ENCODE measurements around the gene NUDT19.

Gene NUDT19

GRCh38 chr19:32691291-32691951, at the start of gene NUDT19:
NUDT19 (plus strand) TSS chr19:32691821; CDS start chr19:32691961, 140 bp downstream.
- TF ChIP-seq, protein P1, sequence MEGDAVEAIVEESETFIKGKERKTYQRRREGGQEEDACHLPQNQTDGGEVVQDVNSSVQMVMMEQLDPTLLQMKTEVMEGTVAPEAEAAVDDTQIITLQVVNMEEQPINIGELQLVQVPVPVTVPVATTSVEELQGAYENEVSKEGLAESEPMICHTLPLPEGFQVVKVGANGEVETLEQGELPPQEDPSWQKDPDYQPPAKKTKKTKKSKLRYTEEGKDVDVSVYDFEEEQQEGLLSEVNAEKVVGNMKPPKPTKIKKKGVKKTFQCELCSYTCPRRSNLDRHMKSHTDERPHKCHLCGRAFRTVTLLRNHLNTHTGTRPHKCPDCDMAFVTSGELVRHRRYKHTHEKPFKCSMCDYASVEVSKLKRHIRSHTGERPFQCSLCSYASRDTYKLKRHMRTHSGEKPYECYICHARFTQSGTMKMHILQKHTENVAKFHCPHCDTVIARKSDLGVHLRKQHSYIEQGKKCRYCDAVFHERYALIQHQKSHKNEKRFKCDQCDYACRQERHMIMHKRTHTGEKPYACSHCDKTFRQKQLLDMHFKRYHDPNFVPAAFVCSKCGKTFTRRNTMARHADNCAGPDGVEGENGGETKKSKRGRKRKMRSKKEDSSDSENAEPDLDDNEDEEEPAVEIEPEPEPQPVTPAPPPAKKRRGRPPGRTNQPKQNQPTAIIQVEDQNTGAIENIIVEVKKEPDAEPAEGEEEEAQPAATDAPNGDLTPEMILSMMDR (conservative IDR thresholded peaks at IDR 0.05; ENCODE audit: control insufficient read depth, insufficient read depth, low read depth, low read length) = no peak
- peak; percentile 73 for DNase-seq (ENCODE audit: low read depth)
- peak within 1 kb of the TSS; percentile 73 for H3K4me3 ChIP-seq (ENCODE audit: control insufficient read depth, low read depth, low read length)

GRCh38 chr19:32642771-32643170, 48.9 kb upstream of the NUDT19 start:
- no peak overlapping the region for H3K4me3 ChIP-seq (ENCODE audit: control insufficient read depth, low read depth, low read length)
- DNase-seq (ENCODE audit: low read depth) = no peak
- TF ChIP-seq, protein P1 (conservative IDR thresholded peaks at IDR 0.05; ENCODE audit: control insufficient read depth, insufficient read depth, low read depth, low read length) = no peak

DNA sequence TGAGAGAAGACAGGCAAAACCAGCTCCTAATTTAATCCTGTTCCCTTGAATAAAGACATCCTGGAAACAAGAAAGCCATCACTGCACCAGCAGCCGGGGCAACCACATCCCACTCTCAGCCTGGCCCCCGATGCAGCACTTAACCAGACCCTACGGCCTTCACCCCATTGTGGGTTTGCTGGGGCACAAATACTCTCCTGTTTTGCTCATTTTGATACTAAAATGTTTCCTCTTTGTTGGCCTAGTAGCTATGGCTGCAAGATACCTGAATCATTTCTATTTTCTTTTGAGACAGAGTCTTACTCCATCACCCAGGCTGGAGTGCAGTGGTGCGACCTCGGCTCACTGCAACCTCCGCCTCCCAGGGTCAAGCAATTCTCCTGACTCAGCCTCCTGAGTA, 45.1 kb upstream of the NUDT19 start:
- no peak for DNase-seq (ENCODE audit: low read depth)
- no peak overlapping the region for H3K4me3 ChIP-seq (ENCODE audit: control insufficient read depth, low read depth, low read length)
- TF ChIP-seq, protein P1 (conservative IDR thresholded peaks at IDR 0.05; ENCODE audit: control insufficient read depth, insufficient read depth, low read depth, low read length) = no peak

DNA sequence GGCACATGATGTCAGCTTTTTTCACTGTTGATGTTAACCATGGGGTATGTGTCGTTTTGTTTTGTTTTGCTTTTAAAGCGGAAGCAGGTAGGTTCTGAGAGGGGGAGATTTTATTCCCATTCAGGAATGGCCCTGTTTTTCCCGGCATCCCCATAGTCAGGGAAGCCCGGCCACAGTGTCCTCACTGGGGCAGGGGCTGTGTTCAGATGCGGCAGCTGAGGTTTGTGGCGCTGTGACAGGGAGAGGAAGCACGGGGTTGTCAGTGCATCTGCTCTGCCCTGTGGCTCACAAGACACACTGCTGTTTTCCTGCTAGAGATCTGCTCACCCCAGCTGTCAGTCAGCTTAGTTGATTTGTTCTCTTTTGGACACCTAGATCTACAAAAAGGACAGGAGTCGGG, 44.3 kb upstream of the NUDT19 start:
- no peak for DNase-seq (ENCODE audit: low read depth)
- TF ChIP-seq, protein P1 (conservative IDR thresholded peaks at IDR 0.05; ENCODE audit: control insufficient read depth, insufficient read depth, low read depth, low read length) = no peak
- no peak overlapping the region for H3K4me3 ChIP-seq (ENCODE audit: control insufficient read depth, low read depth, low read length)

GRCh38 chr19:32649751-32650150, 41.9 kb upstream of the NUDT19 start:
- DNase-seq (ENCODE audit: low read depth) = no peak
- no peak overlapping the region for H3K4me3 ChIP-seq (ENCODE audit: control insufficient read depth, low read depth, low read length)
- TF ChIP-seq, protein P1 (conservative IDR thresholded peaks at IDR 0.05; ENCODE audit: control insufficient read depth, insufficient read depth, low read depth, low read length) = no peak

DNA sequence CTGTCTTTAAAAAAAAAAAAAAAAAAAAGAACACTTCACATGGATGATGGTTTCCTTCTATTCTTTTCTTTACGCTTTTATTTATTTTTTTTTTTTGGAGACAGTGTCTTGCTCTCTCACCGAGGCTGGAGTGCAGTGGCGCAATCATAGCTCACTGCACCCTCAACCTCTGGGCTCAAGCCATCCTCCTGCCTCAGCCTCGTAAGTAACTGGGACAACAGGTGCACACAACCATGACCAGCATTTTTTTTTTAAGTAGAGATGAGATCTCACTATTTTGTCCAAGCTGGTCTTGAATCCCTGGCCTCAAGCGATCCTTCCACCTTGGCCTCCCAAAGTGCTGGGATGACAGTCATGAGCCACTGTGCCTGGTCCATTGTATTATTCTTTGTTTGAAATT, 41.0 kb upstream of the NUDT19 start:
- H3K4me3 ChIP-seq (ENCODE audit: control insufficient read depth, low read depth, low read length) = no peak overlapping the region
- TF ChIP-seq, protein P1 (conservative IDR thresholded peaks at IDR 0.05; ENCODE audit: control insufficient read depth, insufficient read depth, low read depth, low read length) = no peak
- DNase-seq (ENCODE audit: low read depth) = no peak
